ENCODE results near the gene PRSS50.

Gene PRSS50

DNA sequence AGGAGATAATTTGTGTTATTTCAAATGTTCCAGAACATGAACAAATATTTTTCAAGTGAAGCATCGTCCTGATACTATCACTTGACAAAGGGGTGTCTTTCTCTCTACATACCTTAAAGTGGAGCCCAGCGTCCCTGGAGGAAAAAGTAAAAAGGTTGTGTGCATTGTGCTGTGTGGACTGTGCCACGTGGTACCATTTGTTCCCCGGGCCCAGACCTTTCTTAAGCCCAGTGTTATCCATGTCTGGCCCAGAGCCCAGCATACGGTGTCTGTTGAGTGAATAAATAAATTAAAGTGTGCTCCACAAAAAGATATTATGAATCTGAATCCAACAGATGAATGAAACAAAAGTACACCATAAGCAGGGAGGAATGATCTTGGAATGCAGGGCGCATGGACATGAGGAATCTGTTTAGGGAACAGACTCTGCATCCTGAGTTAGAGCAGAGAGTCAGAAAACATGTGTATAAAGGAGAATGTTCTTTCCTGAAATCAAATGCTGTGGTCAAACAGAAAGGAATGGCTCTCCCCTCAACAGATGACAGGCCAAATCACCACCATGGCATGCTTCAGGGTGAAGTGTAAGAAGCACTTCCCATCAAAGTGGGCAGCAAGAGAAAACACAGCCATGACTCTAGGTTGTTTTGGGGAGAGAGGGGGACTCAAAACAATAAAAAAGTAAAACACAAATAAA lies 8.1 kb upstream of the PRSS50 start:
- DNase-seq = no peak

DNA sequence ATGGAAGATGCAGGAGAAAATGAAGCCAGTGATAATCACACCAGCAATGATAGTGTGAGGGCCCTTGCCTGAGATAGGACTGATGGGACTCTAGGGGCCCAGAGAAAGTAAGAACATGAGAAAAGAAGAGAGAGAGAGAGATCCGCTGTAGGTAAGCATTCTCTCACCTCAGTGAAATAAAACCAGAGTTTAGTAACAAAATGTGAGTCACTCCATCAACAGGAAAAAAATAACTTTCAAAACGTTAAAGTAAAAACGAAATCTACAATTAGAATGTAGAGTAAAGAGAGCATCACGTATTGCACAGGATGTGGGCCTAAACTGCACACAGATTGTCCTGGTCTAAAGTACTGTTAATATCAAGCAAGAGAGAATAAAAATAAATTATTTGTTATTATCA lies 6.8 kb upstream of the PRSS50 start:
- no peak for DNase-seq

DNA sequence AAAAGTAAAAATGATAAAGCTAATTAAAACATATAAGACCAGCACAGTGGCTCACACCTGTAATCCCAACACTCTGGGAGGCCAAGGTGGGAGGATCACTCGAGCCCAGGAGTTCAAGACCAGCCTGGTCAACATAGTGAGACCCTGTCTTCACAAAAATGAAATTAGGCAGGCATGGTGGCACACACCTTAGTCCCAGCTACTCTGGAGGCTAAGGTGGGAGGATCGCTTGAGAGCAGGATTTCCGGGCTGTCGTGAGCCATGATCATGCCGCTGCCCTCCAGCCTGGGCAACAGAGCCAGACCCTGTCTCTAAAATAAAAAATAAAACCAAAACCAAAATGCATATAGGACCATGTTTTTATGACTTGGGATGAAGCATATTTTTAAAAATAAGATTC lies 4.8 kb upstream of the PRSS50 start:
- no peak for DNase-seq

DNA sequence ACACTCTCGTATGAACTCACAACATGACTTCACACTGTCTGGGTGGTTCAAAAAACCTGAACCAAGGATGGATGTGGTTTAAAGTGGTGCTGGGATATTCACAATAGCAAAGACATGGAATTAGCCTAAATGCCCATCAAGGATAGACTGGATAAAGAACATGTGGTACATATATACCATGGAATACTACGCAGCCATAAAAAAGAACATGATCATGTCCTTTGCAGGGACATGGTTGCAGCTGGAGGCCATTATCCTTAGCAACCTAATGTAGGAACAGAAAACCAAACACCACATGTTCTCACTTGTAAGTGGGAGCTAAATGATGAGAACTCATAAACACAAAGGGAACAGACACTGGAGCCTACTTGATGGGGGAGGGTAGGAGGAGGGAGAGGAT lies 3.3 kb upstream of the PRSS50 start:
- DNase-seq = no peak

DNA sequence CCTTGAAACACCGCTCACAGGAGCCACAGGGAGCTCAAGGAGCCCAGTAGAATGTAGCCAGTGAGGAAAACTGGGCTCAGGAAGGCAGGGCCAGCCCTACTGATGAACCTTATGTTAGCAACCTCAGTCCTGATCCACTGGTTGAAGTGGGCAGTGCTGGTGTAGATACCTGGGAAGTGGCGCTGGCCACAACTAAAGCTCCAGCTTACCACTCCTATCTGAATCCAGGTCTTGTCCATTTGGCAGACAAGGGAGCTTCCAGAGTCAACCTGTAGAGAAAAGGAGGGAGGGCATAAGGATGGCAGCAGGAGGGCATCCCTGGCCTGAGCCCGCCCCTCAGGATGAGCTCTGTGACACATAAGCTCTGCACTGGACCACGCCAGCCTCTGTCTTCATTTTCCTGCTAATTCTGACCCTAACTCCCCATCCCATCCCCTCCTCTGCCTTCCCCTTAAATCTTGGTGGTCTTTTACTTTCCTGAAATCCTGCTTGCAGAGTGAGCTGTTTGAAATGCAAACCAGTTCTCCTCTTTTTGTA lies 2.1 kb upstream of the PRSS50 start:
- no peak for DNase-seq

DNA sequence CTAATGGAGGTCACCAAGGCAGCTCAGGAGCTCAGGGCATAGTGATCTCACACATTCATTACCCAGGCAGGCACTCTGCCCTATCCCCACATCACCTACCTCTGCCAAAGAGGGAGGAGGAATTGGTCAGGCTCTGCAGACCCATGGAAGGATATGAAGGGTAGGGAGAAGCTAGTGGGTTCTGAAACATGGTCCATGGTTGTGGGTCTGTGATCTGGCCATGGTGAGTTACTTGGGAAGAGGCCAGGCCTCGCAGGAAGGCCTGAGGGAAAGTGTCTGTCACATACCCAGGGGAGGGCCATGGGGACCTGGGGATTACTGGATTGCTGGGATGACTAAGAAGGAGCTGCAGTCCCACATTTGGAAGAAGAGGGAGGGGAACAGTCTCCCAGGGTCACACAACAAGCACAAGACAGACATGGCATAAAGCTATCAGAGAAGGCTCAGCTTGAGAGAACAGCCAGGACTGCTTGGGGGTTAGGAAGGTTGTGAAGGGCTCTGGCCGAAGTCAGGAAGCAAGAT lies 1.4 kb upstream of the PRSS50 start:
- DNase-seq = no peak

DNA sequence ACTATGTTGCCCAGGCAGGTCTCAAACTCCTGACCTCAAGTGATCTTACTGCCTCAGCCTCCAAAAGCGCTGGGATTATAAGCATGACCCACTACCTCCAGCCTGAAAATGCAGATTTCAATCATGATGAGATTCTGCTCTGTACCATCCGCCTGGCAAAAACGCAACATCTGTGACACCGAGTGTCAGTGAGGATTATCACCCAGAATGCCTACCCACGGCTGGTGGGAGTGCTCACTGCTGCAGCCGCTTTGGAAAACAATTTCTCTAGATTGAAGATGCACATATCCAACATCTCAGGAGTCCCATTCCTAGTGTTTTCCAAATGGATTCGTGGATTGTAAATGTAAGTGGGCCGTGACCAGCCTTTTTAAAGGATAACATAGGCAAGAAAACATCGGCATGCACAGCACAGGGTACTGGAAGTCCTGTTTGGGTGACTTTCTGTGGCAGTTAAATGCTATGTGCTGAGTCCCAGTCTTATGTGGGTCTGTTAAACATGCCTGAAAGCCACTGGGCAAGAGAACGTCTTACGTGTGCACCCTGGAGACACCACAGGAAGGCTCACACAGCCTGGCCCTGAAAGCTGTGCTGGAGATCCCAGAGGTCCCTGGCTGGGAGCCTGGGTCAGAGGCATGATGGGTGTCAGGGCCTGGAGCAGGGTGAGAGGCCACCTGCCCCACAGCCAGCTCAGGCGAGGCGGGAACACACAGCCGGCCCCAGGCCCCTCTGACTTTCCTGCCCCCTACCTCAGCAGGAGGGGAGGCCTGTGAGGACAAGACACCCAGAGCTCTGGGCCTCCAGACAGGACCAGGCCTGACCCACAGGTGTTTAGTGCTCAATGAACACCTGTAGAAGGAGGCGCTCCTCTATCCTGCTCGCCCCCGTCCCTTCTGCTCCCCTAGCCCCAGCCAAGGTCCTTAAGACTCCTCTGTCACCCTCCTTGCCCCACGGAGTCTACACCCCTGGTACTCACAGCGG lies 918 bp downstream of the PRSS50 start:
- DNase-seq = no peak

DNA sequence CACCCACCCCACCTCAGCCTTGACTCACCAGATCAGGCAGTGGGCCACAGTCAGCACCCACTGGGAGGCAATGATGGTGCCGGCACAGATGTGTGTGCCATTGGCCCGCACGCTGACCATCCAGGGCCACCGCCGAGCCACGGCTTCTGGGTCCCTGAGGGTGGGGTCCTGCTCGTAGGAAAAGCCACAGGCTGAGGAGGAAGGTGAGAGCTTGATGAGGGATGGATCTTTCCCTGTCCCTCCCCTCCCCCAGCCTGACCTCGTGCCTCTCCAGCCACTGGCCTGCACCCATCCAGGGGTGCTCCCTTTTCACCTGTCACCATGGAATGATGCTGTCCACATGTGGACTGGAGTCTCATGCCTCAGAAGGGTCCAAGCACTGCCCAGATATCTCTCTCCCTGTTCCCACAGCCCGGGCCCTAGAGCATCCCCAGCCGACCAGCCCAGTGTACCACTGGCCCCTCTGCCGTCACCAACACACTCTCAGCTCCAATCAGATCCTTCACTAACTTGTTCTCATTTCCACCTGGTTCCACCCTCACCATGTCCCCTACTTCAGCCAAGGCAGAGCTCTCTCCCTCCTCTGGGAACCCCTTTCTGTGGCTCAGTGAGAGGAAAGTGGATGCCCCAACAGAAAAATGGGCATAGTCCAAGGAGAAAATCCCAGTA lies 2.0 kb downstream of the PRSS50 start:
- DNase-seq = no peak

DNA sequence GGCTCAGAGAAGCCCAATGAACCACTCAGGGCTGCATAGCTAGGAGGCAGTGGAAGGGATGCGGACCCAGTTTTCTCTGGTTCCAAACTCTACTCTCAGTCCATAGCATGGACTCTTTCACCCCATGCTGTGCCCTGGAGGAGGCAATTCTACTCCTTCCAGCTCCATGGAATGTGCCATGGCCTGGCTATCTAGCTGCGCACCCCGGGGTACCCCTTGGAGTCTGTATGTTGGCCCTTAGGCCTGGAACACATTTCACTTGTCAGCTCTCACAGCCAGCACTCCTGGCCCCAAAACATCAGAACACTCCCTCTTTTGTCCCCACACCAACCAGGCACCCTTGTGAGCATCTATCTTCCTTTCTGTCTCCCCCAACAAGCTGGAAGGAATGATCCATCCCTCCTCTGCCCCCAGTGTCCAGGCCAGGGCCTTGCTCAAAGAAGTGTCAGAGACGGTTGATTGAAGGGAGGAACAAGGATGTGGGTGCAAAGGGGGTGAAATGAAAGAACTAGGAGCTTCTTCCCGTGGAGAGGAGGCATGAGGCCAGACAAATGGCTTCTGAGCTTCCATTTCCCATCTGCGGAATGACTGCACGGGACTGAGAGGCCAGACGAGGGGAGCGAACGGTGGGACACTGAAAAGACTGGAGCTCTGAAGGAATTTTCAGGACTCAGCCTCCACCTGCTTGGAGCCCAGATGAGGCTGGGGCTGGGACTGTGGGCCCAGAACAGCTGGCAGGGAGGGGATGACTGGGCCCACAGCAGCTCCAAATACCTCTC lies 2.8 kb downstream of the PRSS50 start:
- no peak for DNase-seq

DNA sequence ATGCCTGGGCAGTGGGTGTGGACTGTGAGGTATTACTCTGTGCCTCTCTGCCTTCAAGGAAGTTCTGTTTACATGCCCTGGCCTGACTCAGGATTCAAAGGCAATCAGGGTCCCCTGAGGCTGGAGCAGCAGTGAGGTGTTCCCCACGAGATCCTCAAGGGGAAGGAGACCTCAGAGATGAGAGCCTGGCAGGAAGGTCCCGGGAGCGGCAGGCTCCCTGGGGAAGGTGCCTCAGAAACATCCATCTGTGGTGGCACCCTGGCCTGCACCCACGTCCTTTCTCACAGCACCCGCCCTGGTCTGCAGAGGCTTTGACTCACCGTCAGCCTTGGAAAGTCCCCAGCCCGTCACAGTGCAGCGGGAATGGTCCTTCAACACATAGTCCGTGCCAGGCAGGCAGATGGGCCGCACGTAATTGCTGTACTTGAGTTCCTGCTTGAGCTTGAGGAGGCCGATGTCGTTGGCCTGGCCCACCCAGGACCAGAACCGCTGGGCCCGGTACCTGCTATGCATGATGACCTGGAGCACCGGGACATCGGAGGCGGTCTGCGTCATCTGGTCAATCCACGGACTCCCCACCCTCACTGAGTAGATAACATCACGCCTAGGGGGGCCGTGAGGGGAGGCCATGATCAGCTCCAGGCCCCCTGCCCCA lies 3.6 kb downstream of the PRSS50 start:
- no peak for DNase-seq

DNA sequence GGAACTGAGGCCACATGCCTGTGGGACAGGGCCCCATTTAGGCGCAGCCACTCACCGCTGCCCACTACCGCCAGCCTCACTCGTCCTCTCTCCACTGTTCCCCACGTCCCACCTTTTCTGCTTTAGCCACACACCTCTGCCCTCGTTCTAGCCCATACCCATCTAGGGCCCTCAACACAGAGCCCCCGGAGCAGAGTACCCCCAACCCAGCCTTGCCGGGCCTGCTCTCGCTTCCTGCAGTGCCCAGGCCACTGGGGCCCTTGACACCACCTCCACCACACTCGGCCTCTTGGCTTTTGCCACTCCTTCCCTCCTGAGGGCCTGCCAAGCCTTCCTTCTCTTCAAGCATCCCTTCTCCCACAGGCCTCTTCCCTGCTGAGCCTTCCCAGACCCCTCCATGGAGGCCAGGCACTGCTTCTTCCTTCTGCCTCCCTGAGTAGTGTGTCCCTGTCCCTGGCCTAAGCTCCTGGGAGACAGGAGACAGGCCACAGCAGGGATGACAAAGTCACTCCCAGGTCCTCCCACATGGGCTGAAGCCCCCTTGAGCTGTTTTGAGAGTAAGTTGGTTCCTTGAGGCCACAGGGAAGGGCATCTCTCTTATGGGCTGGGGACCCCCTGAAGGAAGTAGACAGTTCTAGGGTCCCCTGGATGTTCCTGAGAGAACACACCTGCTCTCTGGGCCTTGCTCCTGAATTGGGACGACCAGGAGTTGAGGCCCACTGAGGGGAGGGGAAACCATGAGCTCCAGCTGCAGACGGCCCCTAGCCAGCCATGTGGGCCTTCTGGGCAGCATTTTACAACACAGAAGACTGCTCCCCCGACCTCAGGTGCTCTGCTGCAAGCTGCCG lies 4.4 kb downstream of the PRSS50 start:
- DNase-seq = no peak

DNA sequence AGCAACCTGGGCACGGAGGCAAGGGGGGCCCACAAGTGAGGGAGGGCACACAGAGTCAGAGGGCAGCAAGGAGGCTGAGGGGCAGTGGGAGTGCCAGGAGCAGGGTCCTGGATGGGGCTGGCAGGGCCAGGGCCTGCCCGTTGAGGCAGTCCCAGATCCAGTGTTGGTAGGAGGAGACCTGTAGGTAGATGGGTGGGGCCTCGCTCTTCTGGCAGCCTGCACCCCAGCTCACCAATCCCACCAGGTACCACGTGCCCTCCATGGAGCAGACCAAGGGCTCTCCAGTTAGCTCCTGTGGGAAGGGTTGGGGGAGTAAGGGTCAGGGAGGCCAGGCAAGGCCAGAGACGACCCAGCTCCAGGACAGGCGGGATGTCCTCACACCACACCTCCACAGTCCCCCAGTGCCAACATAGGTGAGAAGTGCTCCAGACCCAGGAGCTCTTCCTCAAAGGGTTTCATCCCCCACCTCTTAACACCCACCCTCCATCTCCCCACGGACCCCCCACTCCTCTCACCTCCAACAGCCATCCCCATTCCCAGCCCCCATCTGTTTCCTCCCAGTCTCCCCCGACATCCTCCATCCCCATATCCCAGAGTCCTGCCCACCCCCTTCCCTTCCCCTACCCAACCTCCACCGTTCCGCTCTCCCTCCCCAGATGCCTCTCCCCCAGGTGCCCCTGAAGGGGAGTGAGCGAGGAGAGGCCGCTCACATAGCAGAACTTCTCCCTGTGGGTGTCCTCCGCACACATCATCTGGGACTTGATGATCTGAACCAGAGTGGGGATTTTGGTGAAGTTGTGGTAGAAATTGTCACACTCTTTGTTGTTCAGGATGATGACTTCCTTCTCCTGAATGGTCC lies 5.2 kb downstream of the PRSS50 start:
- no peak for DNase-seq

DNA sequence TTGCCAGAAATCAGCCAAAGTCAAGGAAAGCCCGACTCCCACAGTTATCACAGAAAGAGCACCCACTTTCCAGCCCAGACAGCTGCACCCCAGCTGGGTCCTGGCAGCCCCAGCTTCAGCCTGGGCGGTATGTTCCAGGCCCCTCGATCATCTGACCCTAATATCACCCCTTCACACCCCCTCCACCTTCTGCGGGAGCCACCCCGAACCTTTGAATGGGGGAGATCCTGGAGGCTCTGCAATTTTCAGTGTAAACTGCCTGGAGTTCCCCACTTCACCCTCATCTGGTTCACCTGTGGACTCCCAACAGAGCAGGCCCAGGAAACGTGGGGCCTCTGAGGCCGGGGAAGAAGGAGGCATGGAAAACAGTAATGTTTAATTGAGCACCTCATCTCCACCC lies 5.9 kb downstream of the PRSS50 start:
- no peak for DNase-seq

DNA sequence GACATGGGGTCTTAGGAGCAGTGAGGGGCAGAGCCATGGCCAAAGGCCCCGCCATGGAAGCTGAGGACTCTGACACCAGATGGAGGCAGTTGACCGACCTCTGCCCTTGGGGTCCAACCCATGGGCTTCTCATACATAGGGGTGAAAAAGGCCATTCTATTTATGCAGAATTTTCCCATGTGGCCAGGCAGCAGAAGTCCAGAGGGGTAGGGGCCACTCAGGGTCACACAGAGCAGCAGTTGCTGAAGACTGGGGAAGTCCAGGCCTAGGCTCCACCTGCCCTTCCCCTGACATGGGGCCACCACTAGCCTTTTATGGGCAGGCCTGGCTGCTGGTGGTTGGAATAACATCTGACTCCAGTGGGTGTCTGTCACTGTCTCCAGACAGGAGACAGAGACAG lies 6.4 kb downstream of the PRSS50 start:
- DNase-seq = no peak

DNA sequence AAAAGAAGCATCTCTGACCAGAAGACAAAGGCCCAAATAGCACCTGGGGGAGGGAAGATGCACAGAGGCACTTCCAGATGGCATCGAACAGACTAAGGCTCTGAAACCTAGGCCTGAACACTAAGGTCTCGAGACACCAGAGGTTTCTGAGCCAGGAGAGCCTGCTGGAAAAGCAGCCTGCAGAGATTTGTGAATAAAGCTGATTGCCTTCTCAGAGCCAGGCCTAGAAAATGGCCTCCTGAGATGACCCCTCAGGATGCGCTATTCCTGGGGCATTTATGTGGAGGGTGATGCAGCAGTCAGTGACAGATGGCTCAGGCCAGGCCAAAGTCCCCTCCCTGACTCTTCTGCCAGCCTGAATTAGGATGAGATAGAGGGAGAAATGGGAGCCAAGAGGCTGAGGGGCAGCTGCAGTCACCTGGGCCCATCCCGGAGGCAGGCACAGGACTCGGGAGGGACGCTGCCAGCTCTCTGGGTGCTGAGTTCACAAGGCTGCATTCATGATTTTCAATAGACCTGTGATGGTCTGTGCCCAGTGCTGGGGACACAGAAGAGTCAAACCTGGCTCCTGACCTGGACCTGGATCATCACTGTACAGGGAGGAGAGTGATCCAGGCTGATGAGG lies 6.9 kb downstream of the PRSS50 start:
- no peak for DNase-seq

DNA sequence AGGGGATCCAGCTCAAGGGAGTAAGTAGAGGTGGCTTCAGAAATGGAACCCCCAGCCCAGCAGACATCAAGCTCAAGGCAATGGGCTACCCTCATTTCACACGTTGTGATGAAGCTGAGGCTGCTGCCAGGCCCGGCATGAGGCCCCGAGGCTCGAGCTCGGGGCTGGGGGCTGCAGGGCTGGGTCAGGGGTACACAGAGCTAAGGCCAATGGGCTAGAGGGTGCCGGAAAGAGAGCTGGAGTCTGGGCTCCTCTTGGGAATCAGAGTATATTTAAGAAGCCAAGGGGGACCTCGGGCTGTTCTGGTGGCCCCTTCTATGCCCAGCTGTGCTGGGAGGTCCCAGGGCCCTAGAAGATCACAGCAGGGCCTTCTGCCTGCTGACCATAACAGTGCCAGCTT lies 7.4 kb downstream of the PRSS50 start:
- DNase-seq = no peak

DNA sequence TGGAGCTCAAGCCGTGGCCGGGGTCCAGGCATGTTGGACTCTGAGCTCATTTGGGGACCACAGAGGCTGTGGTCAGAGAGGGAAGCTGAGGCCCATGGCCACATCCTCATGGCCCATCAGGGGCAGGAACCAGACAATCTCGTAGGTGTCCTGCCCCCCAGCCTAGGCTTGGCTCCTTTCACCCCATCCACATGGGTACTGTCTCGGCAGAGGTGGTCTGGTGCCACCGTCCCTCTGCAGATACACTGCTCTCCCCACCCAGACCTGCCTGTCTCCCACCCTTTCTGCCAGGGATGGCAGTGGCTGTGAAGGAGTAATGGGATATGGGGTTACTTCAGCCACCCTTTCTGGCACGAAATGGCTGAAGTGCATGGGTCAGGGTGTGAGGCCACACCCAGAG lies 7.9 kb downstream of the PRSS50 start:
- no peak for DNase-seq

DNA sequence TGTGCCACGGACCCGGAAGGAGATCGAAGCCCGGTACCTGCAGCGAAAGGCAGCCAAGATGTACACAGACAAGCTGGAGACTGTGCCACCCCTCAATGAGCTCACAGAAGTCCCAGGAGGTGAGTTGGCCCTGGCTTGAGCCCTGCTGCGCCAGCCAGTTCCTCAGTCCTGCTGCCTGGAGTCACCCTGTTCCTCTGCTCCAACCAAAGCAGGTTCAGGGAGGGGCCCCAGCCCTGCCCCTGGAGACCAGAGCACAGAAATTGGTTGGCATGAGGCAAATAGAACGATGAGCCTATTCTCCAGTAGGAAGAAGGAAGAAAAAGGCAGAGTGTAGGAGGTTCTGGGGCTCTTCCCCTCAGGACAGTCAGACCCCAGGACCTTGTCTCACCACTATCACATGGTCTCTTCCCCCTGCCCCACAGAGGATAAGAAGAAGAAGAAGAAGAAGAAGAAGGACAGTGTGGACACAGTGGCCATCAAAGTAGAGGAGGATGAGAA lies 8.5 kb downstream of the PRSS50 start:
- no peak for DNase-seq
